Upper lobe of right lung (tissue), 1 donor: ENCODE measurements around the gene CD300E. TPM values are rescaled to one million over a fixed set of nuclear protein-coding genes. Genes with fewer than 3 reads are reported as not detected.

Experiments used
- ATAC-seq: fragments of 200-7000 bp; cut with Tn5 transposase; one replicate; pipeline ENCODE4 v1.9.1; 2020; ENCODE audit warnings: mild to moderate bottlenecking, moderate library complexity
- DNase-seq: peaks from one replicate; pipeline ENCODE4 v3.0.0-alpha.2; 2020
- H3K27ac ChIP-seq: fragments of 200-600 bp; one replicate; pipeline ENCODE4 v1.8.0; 2022
- H3K27me3 ChIP-seq: fragments of 200-600 bp; one replicate; pipeline ENCODE4 v1.8.0; 2022; ENCODE audit warnings: mild to moderate bottlenecking
- H3K36me3 ChIP-seq: fragments of 200-600 bp; one replicate; pipeline ENCODE4 v1.8.0; 2022
- H3K4me1 ChIP-seq: fragments of 200-600 bp; one replicate; pipeline ENCODE4 v1.8.0; 2022
- H3K4me3 ChIP-seq: fragments of 200-600 bp; one replicate; pipeline ENCODE4 v1.8.0; 2022; ENCODE audit warnings: mild to moderate bottlenecking
- H3K9me3 ChIP-seq: fragments of 200-600 bp; one replicate; pipeline ENCODE4 v1.8.0; 2022
- CTCF ChIP-seq: fragments of 200-600 bp; IDR thresholded peaks from one replicate; pipeline ENCODE4 v1.8.0; 2022; ENCODE audit warnings: antibody characterized with exemption
- intact Hi-C: fragments of 100-400 bp; cut with DNase I; formaldehyde crosslinking; loops from one replicate; pipeline ENCODE4 v1.11.0; 2022
- total RNA-seq: library from RNA; stranded (reverse); fragmentation: NEBNext Ultra II Directional; extraction: Animal tissue kit (Norgen Biotek cat#: 25700); gene quantifications from one replicate; pipeline ENCODE4 v1.2.1, GENCODE V29; 2021
- donor health status: DM: no; HTN: yes; CAD: no; lungs with severe emphysema.

Gene CD300E
- total RNA-seq, 1 donor from 2014 or later: 6.5 TPM

- TF ChIP-seq CTCF: no peak
- DNase-seq (no peak), ATAC-seq (no peak)
- no peak overlapping the region for H3K27ac ChIP-seq
- H3K9me3 ChIP-seq: no peaks in the 10 kb centered on the region
- H3K4me3 ChIP-seq: no peak overlapping the region
- H3K27me3 ChIP-seq: peaks cover 20% of the 10 kb centered on the region
- intact Hi-C loops: no loop called here
- no peaks in the 10 kb centered on the region for H3K36me3 ChIP-seq
- no peaks in the 10 kb centered on the region for H3K4me1 ChIP-seq
Observed at GRCh38 chr17:74658620-74659019, 35.1 kb upstream of the CD300E start.

GRCh38 chr17:74654742-74655141, 31.2 kb upstream of the CD300E start:
- H3K27ac ChIP-seq: no peak overlapping the region
- no peak for DNase-seq
- peaks cover 19% of the 10 kb centered on the region for H3K27me3 ChIP-seq
- no peaks in the 10 kb centered on the region for H3K4me1 ChIP-seq
- no peaks in the 10 kb centered on the region for H3K9me3 ChIP-seq
- intact Hi-C loops: no loop called here
- no peaks in the 10 kb centered on the region for H3K36me3 ChIP-seq
- no peak overlapping the region for H3K4me3 ChIP-seq
- ATAC-seq: no peak
- TF ChIP-seq CTCF: no peak

GRCh38 chr17:74652020-74652419, 28.5 kb upstream of the CD300E start:
- no peak for DNase-seq
- no peak for ATAC-seq
- intact Hi-C loops: no loop called here
- Histone ChIP-seq H3K27me3 (peaks cover 19% of the 10 kb centered on the region), H3K4me1 (no peaks in the 10 kb centered on the region), H3K36me3 (no peaks in the 10 kb centered on the region), H3K4me3 (no peak overlapping the region), H3K27ac (no peak overlapping the region), H3K9me3 (no peaks in the 10 kb centered on the region)
- no peak for TF ChIP-seq CTCF

GRCh38 chr17:74649909-74650308, 26.4 kb upstream of the CD300E start:
- H3K9me3 ChIP-seq: no peaks in the 10 kb centered on the region
- no peaks in the 10 kb centered on the region for H3K36me3 ChIP-seq
- intact Hi-C loops: no loop called here
- H3K4me3 ChIP-seq: no peak overlapping the region
- DNase-seq (no peak), ATAC-seq (no peak)
- no peaks in the 10 kb centered on the region for H3K4me1 ChIP-seq
- peaks cover 19% of the 10 kb centered on the region for H3K27me3 ChIP-seq
- H3K27ac ChIP-seq: no peak overlapping the region
- no peak for TF ChIP-seq CTCF

GRCh38 chr17:74647871-74648672, 24.5 kb upstream of the CD300E start:
- ATAC-seq: no peak
- intact Hi-C loops: no loop called here
- DNase-seq: no peak
- Histone ChIP-seq H3K27me3 (peaks cover 19% of the 10 kb centered on the region), H3K27ac (no peak overlapping the region), H3K4me3 (no peak overlapping the region), H3K4me1 (no peaks in the 10 kb centered on the region), H3K36me3 (no peaks in the 10 kb centered on the region), H3K9me3 (no peaks in the 10 kb centered on the region)
- TF ChIP-seq CTCF: no peak
